ENCODE results near the gene ZBED1. TPM values are rescaled to one million over a fixed set of nuclear protein-coding genes. Genes with fewer than 3 reads are reported as not detected.
"Not testable (repeated sequence)": the region's sequence is repeated elsewhere in the genome, so short reads cannot be mapped to it uniquely, and the experiment has no call there.

ZBED1 gene
- total RNA-seq, 1 donor from 2014 or later = 61.3 TPM

GRCh38 chrX:2477313-2477712 lies 23.5 kb downstream of the ZBED1 start:
- not testable (repeated sequence) for DNase-seq (ENCODE audit: low read depth, low spot score)

- DNase-seq (ENCODE audit: low read depth, low spot score) = no peak
Measured at GRCh38 chrX:2474963-2475726, 25.6 kb downstream of the ZBED1 start.

- no peak for DNase-seq (ENCODE audit: low read depth, low spot score)
Measured at GRCh38 chrX:2474280-2474962, 26.4 kb downstream of the ZBED1 start.

- not testable (repeated sequence) for DNase-seq (ENCODE audit: low read depth, low spot score)
Measured at GRCh38 chrX:2473064-2473463, 27.7 kb downstream of the ZBED1 start.

- DNase-seq (ENCODE audit: low read depth, low spot score) = no peak
Measured at GRCh38 chrX:2471641-2472040, 29.1 kb downstream of the ZBED1 start.

- not testable (repeated sequence) for DNase-seq (ENCODE audit: low read depth, low spot score)
Measured at GRCh38 chrX:2471126-2471525, 29.6 kb downstream of the ZBED1 start.

GRCh38 chrX:2469852-2470251 lies 30.9 kb downstream of the ZBED1 start:
- DNase-seq (ENCODE audit: low read depth, low spot score) = not testable (repeated sequence)

- no peak for DNase-seq (ENCODE audit: low read depth, low spot score)
Measured at GRCh38 chrX:2469196-2469685, 31.5 kb downstream of the ZBED1 start.

GRCh38 chrX:2468261-2469195 lies 32.2 kb downstream of the ZBED1 start:
- DNase-seq (ENCODE audit: low read depth, low spot score) = no peak

- no peak for DNase-seq (ENCODE audit: low read depth, low spot score)
Measured at GRCh38 chrX:2466876-2467656, 33.7 kb downstream of the ZBED1 start.

GRCh38 chrX:2464677-2465166 lies 36.1 kb downstream of the ZBED1 start:
- no peak for DNase-seq (ENCODE audit: low read depth, low spot score)

- DNase-seq (ENCODE audit: low read depth, low spot score) = no peak
Measured at GRCh38 chrX:2463973-2464676, 36.7 kb downstream of the ZBED1 start.

GRCh38 chrX:2463481-2463880 lies 37.3 kb downstream of the ZBED1 start:
- DNase-seq (ENCODE audit: low read depth, low spot score) = not testable (repeated sequence)

- no peak for DNase-seq (ENCODE audit: low read depth, low spot score)
Measured at GRCh38 chrX:2462780-2463179, 38.0 kb downstream of the ZBED1 start.

GRCh38 chrX:2462074-2462473 lies 38.7 kb downstream of the ZBED1 start:
- no peak for DNase-seq (ENCODE audit: low read depth, low spot score)

GRCh38 chrX:2461711-2462016 lies 39.1 kb downstream of the ZBED1 start:
- no peak for DNase-seq (ENCODE audit: low read depth, low spot score)

- DNase-seq (ENCODE audit: low read depth, low spot score) = not testable (repeated sequence)
Measured at GRCh38 chrX:2460821-2461710, 39.7 kb downstream of the ZBED1 start.

- not testable (repeated sequence) for DNase-seq (ENCODE audit: low read depth, low spot score)
Measured at GRCh38 chrX:2460048-2460447, 40.7 kb downstream of the ZBED1 start.

- DNase-seq (ENCODE audit: low read depth, low spot score) = no peak
Measured at GRCh38 chrX:2458309-2458708, 42.5 kb downstream of the ZBED1 start.
